Measurements from ENCODE around the gene CTCFL.

The CTCFL gene

GRCh38 chr20:57476641-57477461, 48.1 kb downstream of the CTCFL start:
- TF ChIP-seq, protein P1, sequence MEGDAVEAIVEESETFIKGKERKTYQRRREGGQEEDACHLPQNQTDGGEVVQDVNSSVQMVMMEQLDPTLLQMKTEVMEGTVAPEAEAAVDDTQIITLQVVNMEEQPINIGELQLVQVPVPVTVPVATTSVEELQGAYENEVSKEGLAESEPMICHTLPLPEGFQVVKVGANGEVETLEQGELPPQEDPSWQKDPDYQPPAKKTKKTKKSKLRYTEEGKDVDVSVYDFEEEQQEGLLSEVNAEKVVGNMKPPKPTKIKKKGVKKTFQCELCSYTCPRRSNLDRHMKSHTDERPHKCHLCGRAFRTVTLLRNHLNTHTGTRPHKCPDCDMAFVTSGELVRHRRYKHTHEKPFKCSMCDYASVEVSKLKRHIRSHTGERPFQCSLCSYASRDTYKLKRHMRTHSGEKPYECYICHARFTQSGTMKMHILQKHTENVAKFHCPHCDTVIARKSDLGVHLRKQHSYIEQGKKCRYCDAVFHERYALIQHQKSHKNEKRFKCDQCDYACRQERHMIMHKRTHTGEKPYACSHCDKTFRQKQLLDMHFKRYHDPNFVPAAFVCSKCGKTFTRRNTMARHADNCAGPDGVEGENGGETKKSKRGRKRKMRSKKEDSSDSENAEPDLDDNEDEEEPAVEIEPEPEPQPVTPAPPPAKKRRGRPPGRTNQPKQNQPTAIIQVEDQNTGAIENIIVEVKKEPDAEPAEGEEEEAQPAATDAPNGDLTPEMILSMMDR (IDR thresholded peaks at IDR 0.05) = no peak

GRCh38 chr20:57476084-57476526, 48.8 kb downstream of the CTCFL start:
- TF ChIP-seq, protein P1 (IDR thresholded peaks at IDR 0.05) = no peak
- no peak for DNase-seq
- Mint-ChIP-seq H3K27me3 (ENCODE audit: low read depth, poor library complexity) (peaks cover 46% of the 10 kb centered on the region), H3K4me3 (no peak overlapping the region), H3K4me1 (peaks cover 50% of the 10 kb centered on the region), H3K36me3 (ENCODE audit: low read depth) (no peaks in the 10 kb centered on the region), H3K27ac (no peak overlapping the region), H3K9me3 (no peaks in the 10 kb centered on the region)

More at GRCh38 chr20:57476641-57477461, 48.1 kb downstream of the CTCFL start:
- no peak for DNase-seq
- Mint-ChIP-seq H3K36me3 (ENCODE audit: low read depth) (no peaks in the 10 kb centered on the region), H3K4me3 (no peak overlapping the region), H3K27ac (no peak overlapping the region), H3K9me3 (no peaks in the 10 kb centered on the region), H3K4me1 (peaks cover 50% of the 10 kb centered on the region), H3K27me3 (ENCODE audit: low read depth, poor library complexity) (peaks cover 44% of the 10 kb centered on the region)

GRCh38 chr20:57475388-57476083, 49.4 kb downstream of the CTCFL start:
- no peaks in the 10 kb centered on the region for H3K9me3 Mint-ChIP-seq
- H3K36me3 Mint-ChIP-seq (ENCODE audit: low read depth) = no peaks in the 10 kb centered on the region
- no peak overlapping the region for H3K4me3 Mint-ChIP-seq
- peaks cover 50% of the 10 kb centered on the region for H3K4me1 Mint-ChIP-seq
- no peak overlapping the region for H3K27ac Mint-ChIP-seq
- H3K27me3 Mint-ChIP-seq (ENCODE audit: low read depth, poor library complexity) = peaks cover 49% of the 10 kb centered on the region
- TF ChIP-seq, protein P1 (IDR thresholded peaks at IDR 0.05) = no peak
- no peak for DNase-seq

DNA sequence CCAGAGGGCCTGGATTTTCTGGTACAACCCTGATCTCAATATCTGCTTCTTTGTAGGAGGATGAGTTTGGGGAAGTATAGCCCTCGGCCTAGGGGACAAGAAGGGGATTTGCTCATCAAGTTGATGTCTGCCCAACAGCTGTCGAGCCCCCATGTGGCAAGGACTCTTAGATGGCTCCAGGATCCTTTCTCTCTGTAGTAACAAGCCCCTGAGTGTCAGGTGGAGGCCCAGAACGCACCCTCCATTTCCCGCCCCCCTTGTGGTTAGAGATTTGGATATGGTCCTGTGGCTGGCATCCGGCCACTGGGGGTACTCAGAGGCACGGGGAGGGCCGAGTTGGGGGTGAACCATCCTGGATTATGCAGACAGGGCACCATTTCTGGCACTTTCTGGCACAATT, 50.1 kb downstream of the CTCFL start:
- TF ChIP-seq, protein P1 (IDR thresholded peaks at IDR 0.05) = no peak
- H3K4me1 Mint-ChIP-seq = peaks cover 55% of the 10 kb centered on the region
- DNase-seq = no peak
- no peaks in the 10 kb centered on the region for H3K36me3 Mint-ChIP-seq (ENCODE audit: low read depth)
- no peak overlapping the region for H3K4me3 Mint-ChIP-seq
- H3K27ac Mint-ChIP-seq = no peak overlapping the region
- H3K9me3 Mint-ChIP-seq = no peaks in the 10 kb centered on the region
- H3K27me3 Mint-ChIP-seq (ENCODE audit: low read depth, poor library complexity) = peaks cover 52% of the 10 kb centered on the region

- no peak overlapping the region for H3K27ac Mint-ChIP-seq
- TF ChIP-seq, protein P1 (IDR thresholded peaks at IDR 0.05) = no peak
- H3K36me3 Mint-ChIP-seq (ENCODE audit: low read depth) = no peaks in the 10 kb centered on the region
- H3K27me3 Mint-ChIP-seq (ENCODE audit: low read depth, poor library complexity) = peaks cover 52% of the 10 kb centered on the region
- no peak overlapping the region for H3K4me3 Mint-ChIP-seq
- H3K4me1 Mint-ChIP-seq = peaks cover 61% of the 10 kb centered on the region
- no peaks in the 10 kb centered on the region for H3K9me3 Mint-ChIP-seq
- DNase-seq = no peak
Measured at GRCh38 chr20:57474205-57474604, 50.7 kb downstream of the CTCFL start.

All from nephron progenitor cell (in vitro differentiated cells).